Panc1 (cell line): Measurements from ENCODE around the gene NDUFA7. TPM values are rescaled to one million over a fixed set of nuclear protein-coding genes. Genes with fewer than 3 reads are reported as not detected.

Experiments
- ATAC-seq: fragments of 200-7000 bp; cut with Tn5 transposase; 2 replicates; pipeline ENCODE4 v1.9.1; 2020; ENCODE audit warnings: mild to moderate bottlenecking, moderate library complexity
- BruUV-seq: library from RNA; stranded (reverse); fragments of 400-500 nt; replicated peaks from 2 replicates; lab custom pipeline; 2021; lab: Mats Ljungman, UMichigan
- CTCF ChIA-PET: fragments of 300-600 bp; sonication (Branson Sonifier 250); formaldehyde crosslinking; loops from one replicate; lab custom pipeline; 2022; ENCODE audit warnings: antibody characterized with exemption; lab: Charles Lee
- POLR2A ChIA-PET: fragments of 300-600 bp; sonication (Branson Sonifier 250); formaldehyde crosslinking; loops from one replicate; lab custom pipeline; 2022; ENCODE audit warnings: antibody characterized with exemption; lab: Charles Lee
- DNase-seq: peaks from one replicate; pipeline ENCODE4 v3.0.0-alpha.2; 2010; ENCODE audit warnings: low read depth, low spot score
- H3K27ac ChIP-seq: 2 replicates; pipeline ENCODE4 v1.5.1; 2011; ENCODE audit warnings: mild to moderate bottlenecking, low read length, inconsistent platforms
- H3K27me3 ChIP-seq: fragments of 200-500 bp; sonication (Bioruptor generic); 2 replicates; pipeline ENCODE4 v1.6.0; 2014; ENCODE audit warnings: low read length, inconsistent platforms; ENCODE audit not compliant: control insufficient read depth, insufficient read depth
- H3K36me3 ChIP-seq: fragments of 200-500 bp; sonication (Bioruptor generic); 2 replicates; pipeline ENCODE4 v1.5.1; 2014; ENCODE audit warnings: inconsistent platforms, mild to moderate bottlenecking, low read length, moderate library complexity; ENCODE audit not compliant: control insufficient read depth, insufficient read depth
- H3K4me1 ChIP-seq: 2 replicates; pipeline ENCODE4 v1.5.1; 2011; ENCODE audit warnings: inconsistent platforms, mild to moderate bottlenecking, low read length, moderate library complexity; ENCODE audit not compliant: control insufficient read depth, insufficient read depth
- H3K4me3 ChIP-seq, 2 experiments: 2 replicates each; pipeline ENCODE4 v1.5.1; 2011 to 2012; ENCODE audit warnings: low read depth in 2 of 2, low read length in 2 of 2, mild to moderate bottlenecking in 2 of 2, inconsistent platforms in 1 of 2, moderate library complexity in 1 of 2
- H3K9me3 ChIP-seq: fragments of 200-500 bp; sonication (Bioruptor generic); 2 replicates; pipeline ENCODE4 v1.5.1; 2014; ENCODE audit warnings: low read depth, mild to moderate bottlenecking, inconsistent platforms, low read length, moderate library complexity; ENCODE audit not compliant: control insufficient read depth, insufficient read depth
- POLR2AphosphoS5 ChIP-seq: IDR thresholded peaks from 2 replicates; pipeline ENCODE4 v1.6.1; 2012; ENCODE audit warnings: mild to moderate bottlenecking, low read depth, low read length, moderate library complexity
- SIN3A ChIP-seq: IDR thresholded peaks from 2 replicates; pipeline ENCODE4 v1.6.1; 2012; ENCODE audit warnings: low read depth, mild to moderate bottlenecking, low read length, moderate library complexity, borderline replicate concordance; ENCODE audit not compliant: insufficient read depth
- TCF7L2 ChIP-seq: IDR thresholded peaks from 2 replicates; pipeline ENCODE4 v1.6.1; 2011; ENCODE audit warnings: mild to moderate bottlenecking, low read depth, low read length, inconsistent platforms
- in situ Hi-C: cut with HindIII; loops from 2 replicates; pipeline ENCODE4 v1.10.0; 2016; ENCODE audit warnings: low sequenced_read_pairs, low pct_unique_long_range_greater_than_20kb
- intact Hi-C: fragments of 100-400 bp; cut with micrococcal nuclease; formaldehyde crosslinking; loops from one replicate; pipeline ENCODE4 v1.10.0; 2022; ENCODE audit not compliant: unreplicated experiment
- total RNA-seq: library from RNA; stranded (reverse); gene quantifications from one replicate; pipeline ENCODE4 v1.2.1, GENCODE V29; 2021; ENCODE audit not compliant: unreplicated experiment
- TF ChIP-seq, protein P1 (sequence below): fragments of 450-650 bp; IDR thresholded peaks from 2 replicates; pipeline ENCODE4 v1.5.1; 2017; ENCODE audit warnings: mild to moderate bottlenecking
- TF ChIP-seq, protein P2 (sequence below), 2 experiments: IDR thresholded peaks; 2 replicates each; pipeline ENCODE4 v1.6.1; 2011 to 2012; ENCODE audit warnings: low read depth in 2 of 2, control low read depth in 1 of 2, low read length in 1 of 2, mild to moderate bottlenecking in 1 of 2, moderate library complexity in 1 of 2; ENCODE audit not compliant: insufficient read depth in 1 of 2

Gene NDUFA7
- total RNA-seq, 1 experiment from 2014 or later = 36.8 TPM

DNA sequence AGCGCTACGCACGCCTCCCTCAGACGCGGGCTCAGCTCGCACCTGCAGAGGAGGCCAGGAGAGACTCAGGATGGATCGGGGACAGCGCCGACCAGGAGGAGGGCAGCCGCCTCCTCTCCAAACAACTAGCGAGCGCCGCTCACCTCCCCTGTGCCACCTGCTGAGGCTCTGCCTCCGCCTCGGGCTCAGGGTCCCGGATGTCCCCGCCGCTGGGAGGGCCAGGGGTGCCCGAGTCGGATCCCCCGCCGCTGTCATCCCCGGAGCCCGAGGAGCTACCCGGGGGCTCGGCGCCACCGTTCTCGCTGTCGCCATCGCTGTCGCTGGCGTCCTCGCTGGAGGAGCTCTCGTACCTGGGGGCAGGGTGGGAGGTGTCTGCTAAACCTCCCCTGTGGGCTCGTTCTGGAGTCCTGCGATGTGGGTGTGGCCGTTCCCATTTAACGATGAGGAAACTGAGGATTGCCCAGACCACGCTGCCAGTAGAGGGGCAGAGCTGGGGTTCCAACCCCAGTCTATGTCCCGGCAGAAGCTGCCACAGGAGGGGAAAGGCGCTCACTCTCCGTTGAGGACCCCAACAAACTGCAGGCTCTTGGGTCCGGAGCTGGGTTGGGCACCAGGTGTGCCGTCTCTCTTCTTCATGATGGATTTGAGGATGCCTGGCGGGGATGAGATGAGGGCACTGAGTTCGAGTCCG is 12.7 kb upstream of the NDUFA7 start:
- intact Hi-C loops = no loop called here
- Histone ChIP-seq H3K36me3 (no peaks in the 10 kb centered on the region), H3K4me3 (no peak overlapping the region), H3K27me3 (no peaks in the 10 kb centered on the region; the same call in 1 of the 2 replicates), H3K9me3 (no peaks in the 10 kb centered on the region), H3K27ac (no peak overlapping the region), H3K4me1 (no peaks in the 10 kb centered on the region)
- CTCF ChIA-PET = no interaction called here
- ATAC-seq (no peak), DNase-seq (no peak)
- POLR2A ChIA-PET = interaction anchor here (0.5 to 0.7 kb wide), 2 partner anchors 9 to 10 kb away, joined by 3 read pairs; no protein-coding TSS in a partner anchor
- TF ChIP-seq, protein P1, sequence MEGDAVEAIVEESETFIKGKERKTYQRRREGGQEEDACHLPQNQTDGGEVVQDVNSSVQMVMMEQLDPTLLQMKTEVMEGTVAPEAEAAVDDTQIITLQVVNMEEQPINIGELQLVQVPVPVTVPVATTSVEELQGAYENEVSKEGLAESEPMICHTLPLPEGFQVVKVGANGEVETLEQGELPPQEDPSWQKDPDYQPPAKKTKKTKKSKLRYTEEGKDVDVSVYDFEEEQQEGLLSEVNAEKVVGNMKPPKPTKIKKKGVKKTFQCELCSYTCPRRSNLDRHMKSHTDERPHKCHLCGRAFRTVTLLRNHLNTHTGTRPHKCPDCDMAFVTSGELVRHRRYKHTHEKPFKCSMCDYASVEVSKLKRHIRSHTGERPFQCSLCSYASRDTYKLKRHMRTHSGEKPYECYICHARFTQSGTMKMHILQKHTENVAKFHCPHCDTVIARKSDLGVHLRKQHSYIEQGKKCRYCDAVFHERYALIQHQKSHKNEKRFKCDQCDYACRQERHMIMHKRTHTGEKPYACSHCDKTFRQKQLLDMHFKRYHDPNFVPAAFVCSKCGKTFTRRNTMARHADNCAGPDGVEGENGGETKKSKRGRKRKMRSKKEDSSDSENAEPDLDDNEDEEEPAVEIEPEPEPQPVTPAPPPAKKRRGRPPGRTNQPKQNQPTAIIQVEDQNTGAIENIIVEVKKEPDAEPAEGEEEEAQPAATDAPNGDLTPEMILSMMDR = no peak
- no peak for TF ChIP-seq SIN3A
- TF ChIP-seq, protein P2, sequence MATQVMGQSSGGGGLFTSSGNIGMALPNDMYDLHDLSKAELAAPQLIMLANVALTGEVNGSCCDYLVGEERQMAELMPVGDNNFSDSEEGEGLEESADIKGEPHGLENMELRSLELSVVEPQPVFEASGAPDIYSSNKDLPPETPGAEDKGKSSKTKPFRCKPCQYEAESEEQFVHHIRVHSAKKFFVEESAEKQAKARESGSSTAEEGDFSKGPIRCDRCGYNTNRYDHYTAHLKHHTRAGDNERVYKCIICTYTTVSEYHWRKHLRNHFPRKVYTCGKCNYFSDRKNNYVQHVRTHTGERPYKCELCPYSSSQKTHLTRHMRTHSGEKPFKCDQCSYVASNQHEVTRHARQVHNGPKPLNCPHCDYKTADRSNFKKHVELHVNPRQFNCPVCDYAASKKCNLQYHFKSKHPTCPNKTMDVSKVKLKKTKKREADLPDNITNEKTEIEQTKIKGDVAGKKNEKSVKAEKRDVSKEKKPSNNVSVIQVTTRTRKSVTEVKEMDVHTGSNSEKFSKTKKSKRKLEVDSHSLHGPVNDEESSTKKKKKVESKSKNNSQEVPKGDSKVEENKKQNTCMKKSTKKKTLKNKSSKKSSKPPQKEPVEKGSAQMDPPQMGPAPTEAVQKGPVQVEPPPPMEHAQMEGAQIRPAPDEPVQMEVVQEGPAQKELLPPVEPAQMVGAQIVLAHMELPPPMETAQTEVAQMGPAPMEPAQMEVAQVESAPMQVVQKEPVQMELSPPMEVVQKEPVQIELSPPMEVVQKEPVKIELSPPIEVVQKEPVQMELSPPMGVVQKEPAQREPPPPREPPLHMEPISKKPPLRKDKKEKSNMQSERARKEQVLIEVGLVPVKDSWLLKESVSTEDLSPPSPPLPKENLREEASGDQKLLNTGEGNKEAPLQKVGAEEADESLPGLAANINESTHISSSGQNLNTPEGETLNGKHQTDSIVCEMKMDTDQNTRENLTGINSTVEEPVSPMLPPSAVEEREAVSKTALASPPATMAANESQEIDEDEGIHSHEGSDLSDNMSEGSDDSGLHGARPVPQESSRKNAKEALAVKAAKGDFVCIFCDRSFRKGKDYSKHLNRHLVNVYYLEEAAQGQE (IDR thresholded peaks at IDR 0.05; ENCODE audit: insufficient read depth in 1 of 2, low read depth in 2 of 2, low read length in 1 of 2) = no peak
- TF ChIP-seq TCF7L2 = no peak
- no peak for TF ChIP-seq POLR2AphosphoS5
- no TSS peak for BruUV-seq
- in situ Hi-C loops = no loop called here

DNA sequence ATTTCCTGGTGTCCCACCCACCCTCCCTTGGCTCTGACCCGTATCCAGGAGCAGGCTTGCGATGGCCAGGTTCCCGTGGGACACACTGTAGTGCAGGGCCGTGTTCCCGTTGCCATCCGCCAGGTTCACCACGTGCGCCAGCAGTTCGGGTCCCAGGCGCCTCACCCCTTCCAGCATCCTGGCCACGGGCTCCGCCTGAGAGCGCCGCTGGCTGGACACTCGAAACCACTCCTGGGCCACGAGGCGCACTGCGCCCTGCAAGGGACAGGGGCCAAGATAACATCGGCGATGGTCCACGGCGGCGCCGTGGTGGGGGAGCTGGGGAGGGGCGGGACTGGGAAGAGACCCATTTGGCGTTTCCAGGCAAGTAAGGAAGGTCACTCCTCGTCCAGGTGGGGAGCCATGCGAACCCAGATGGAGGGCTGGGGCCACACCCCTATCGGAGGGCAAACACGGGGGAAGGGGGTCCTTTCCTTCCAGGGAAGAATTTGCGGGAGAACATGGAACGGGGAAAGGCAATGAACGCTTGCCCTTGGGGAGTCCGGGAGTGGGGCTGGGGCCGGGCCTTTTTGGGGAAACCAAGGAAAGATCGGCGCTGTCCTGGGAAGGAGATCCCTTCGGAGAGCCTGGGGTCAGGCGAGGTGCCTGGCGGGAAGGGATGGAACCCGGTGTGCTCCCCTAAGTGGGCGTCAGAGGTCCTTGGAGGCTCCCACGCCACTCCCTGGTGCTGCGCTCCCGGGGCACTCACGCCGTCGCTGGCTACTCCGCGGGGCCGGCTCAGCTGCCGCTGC is 12.0 kb upstream of the NDUFA7 start:
- TF ChIP-seq SIN3A (no peak), POLR2AphosphoS5 (no peak), TCF7L2 (no peak)
- TF ChIP-seq, protein P2 (IDR thresholded peaks at IDR 0.05; ENCODE audit: insufficient read depth in 1 of 2, low read depth in 2 of 2, low read length in 1 of 2) = no peak
- TF ChIP-seq, protein P1 = no peak
- DNase-seq = no peak
- no peaks in the 10 kb centered on the region; the same call in 1 of the 2 replicates for H3K27me3 ChIP-seq
- POLR2A ChIA-PET = interaction anchor here (0.6 to 0.7 kb wide), 2 partner anchors 10 to 100 kb away, joined by 3 to 5 read pairs; no protein-coding TSS in a partner anchor
- no peaks in the 10 kb centered on the region for H3K9me3 ChIP-seq
- H3K4me3 ChIP-seq = no peak overlapping the region
- ATAC-seq = no peak
- H3K27ac ChIP-seq = no peak overlapping the region
- in situ Hi-C loops = no loop called here
- no peaks in the 10 kb centered on the region for H3K36me3 ChIP-seq
- CTCF ChIA-PET = no interaction called here
- intact Hi-C loops = no loop called here
- no TSS peak for BruUV-seq
- H3K4me1 ChIP-seq = no peaks in the 10 kb centered on the region
